Esophagus muscularis mucosa (tissue), 3 donors: Measurements from ENCODE around the gene EBI3.

Experiments
- POLR2A ChIP-seq: fragments of 450-650 bp; IDR thresholded peaks from one replicate; pipeline ENCODE4 v1.6.1; 2017; ENCODE audit warnings: antibody characterized with exemption, moderate library complexity, mild to moderate bottlenecking, low read depth
- POLR2AphosphoS5 ChIP-seq, 2 donors: sonication (generic); formaldehyde crosslinking; IDR thresholded peaks; one replicate each; pipeline ENCODE4 v1.6.1; 2017; ENCODE audit warnings: antibody characterized with exemption in 2 of 2
- TF ChIP-seq, protein P1 (sequence below), 3 experiments: fragments of 200-600 bp in 2 of 3; fragments of 450-650 bp in 1 of 3; sonication (generic) in 2 of 3; IDR thresholded peaks; one replicate each; pipeline ENCODE4 v1.5.1; 2017 to 2019; ENCODE audit warnings: antibody characterized with exemption in 3 of 3, mild to moderate bottlenecking in 2 of 3, moderate library complexity in 1 of 3

DNA sequence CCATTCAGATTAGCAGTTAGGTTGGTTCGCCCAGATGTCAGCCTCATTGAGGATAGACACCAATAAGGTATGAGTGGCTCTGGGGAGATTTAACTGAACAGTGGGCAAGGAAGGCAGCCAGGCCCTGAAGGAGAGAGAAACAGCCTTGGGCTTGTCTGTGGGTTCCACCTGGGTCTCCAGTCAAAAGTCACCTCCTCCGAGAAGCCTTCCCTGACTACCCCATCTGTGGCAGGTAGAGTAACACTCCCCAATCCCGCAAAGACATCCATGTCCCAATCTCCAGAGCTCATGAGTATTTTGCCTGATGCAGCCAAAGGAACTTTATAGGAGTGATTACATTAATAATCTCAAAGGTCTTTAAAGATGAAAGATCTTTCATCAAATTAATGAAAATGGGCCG lies 9.5 kb downstream of the EBI3 start:
- no peak for TF ChIP-seq POLR2A
- TF ChIP-seq, protein P1, sequence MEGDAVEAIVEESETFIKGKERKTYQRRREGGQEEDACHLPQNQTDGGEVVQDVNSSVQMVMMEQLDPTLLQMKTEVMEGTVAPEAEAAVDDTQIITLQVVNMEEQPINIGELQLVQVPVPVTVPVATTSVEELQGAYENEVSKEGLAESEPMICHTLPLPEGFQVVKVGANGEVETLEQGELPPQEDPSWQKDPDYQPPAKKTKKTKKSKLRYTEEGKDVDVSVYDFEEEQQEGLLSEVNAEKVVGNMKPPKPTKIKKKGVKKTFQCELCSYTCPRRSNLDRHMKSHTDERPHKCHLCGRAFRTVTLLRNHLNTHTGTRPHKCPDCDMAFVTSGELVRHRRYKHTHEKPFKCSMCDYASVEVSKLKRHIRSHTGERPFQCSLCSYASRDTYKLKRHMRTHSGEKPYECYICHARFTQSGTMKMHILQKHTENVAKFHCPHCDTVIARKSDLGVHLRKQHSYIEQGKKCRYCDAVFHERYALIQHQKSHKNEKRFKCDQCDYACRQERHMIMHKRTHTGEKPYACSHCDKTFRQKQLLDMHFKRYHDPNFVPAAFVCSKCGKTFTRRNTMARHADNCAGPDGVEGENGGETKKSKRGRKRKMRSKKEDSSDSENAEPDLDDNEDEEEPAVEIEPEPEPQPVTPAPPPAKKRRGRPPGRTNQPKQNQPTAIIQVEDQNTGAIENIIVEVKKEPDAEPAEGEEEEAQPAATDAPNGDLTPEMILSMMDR (IDR thresholded peaks at IDR 0.05), result no peak
- no peak for TF ChIP-seq POLR2AphosphoS5 (IDR thresholded peaks at IDR 0.05)
